Activated CD4-positive, CD25-positive, alpha-beta regulatory T cell (primary cell): ENCODE measurements around the gene PXDC1.
"Not testable (repeated sequence)": the region's sequence is repeated elsewhere in the genome, so short reads cannot be mapped to it uniquely, and the experiment has no call there.

Source experiments
- DNase-seq, 4 experiments: peaks; one replicate each; lab custom pipeline; 2025; lab: John Stamatoyannopoulos, UW

The PXDC1 gene

DNA sequence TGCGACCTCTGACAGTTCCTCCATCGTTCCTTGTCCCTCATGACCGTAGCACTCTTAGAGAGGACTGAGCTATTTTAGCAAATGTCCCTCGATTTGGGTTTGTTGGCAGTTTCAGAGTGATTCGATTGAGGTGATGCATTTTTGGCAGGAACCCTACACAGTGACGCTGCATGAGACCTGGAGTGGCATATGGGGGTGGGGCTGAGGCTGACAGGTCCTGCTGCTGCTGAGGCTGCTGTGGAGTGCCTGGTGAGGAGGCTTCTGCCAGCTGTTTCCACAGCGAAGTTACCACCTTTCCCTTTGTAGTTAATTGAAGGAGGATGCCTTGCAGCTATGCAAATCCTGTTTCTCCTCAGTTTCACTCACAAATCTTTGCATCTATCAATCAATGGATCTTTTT, 19.8 kb downstream of the PXDC1 start:
- DNase-seq = no peak

DNA sequence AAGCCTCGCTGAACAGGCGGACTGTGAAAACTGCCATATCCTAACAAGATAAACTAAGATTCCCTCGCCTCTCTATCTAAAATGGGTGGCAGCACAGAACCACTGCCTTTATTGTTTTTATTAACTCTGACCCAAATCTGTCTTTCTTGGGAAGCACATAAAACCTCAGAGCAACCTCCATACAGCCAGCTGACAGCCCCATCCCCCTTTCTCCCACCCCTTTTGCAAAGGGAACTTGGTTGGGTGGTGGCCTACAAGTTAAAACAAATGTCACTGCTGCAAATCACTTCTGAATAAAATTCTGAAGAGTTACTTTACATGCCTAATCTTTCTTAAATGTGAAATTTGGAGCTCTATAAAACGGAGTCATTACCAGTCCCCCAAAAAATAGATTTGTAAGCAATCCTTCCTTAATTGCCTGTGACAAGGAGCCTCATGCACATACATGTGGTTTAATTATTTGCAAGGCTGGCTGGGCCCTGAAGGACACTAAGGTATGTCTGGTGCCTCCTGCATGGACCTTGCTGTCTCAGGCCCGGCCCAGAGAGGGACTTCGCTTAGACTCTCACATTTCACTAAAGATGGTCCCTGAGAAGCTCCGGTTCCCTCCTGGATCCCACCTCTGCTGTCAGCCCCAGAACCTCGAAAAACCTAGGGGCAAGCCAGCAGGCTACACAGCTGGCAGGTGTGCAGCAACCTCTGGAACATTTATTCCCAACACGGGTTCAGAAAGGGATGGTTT, 21.7 kb downstream of the PXDC1 start:
- DNase-seq = no peak

DNA sequence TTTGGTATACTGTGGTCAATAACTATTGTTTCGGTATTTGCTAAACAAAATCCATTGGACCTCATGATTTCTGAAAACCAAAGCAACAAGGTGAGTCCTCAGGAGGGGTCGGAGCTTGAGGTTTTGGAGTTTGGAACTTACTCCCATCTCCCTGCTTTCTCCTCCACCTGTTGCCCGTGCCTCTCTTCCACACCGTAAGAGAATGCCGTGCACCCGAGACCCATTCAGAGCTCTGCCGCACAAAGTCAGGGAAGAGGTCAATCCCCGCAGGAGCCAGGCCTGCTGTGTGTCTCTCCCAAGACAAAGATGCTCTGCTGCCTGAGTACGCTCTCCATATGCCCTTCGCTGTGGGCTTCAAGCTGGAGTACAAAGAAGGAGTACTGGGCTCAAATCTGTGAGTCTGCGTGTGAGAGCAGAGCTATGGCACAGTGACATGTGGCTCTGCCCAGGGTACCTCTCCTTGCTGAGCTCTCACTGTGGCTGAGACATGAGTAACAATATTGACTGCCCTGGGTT, 23.9 kb downstream of the PXDC1 start:
- no peak for DNase-seq

DNA sequence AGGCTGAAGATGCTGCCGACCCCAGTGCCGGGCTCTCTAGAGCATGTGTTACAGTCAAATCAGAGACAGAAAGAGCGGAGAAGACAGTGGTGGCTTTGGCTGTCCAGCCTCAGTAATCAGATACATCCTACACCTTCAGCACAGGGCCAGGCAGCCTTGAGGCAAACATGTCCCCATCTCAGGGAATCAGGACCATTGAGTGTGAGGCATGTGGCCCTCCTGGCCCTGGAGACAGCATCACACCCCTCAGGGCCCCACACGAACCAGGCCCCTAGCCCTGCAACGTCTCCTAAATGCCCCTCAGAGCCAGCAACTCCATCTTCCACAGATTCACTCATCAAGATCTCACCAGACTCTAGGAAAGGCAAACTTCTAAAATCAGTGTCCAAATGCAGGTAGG, 24.5 kb downstream of the PXDC1 start:
- no peak for DNase-seq

DNA sequence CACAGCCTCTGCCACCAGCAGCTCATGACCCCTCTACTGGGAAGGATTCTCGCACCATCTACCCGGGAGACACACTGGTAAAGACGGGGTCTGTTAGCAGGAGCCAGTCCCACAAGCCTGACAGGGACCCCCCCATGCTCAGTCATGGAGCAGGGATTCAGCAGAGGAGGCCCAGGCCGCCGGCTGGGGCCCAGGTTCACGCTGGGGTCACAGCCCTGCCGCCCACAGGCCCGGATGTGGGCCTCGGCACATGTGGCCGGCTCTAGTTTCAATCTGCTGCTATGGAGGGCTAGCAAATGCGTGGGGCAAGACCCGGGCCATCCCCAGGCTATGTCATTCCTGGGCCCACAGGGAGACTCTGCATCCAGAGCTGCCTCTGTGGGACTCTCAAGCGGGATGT, 25.1 kb downstream of the PXDC1 start:
- no peak for DNase-seq

DNA sequence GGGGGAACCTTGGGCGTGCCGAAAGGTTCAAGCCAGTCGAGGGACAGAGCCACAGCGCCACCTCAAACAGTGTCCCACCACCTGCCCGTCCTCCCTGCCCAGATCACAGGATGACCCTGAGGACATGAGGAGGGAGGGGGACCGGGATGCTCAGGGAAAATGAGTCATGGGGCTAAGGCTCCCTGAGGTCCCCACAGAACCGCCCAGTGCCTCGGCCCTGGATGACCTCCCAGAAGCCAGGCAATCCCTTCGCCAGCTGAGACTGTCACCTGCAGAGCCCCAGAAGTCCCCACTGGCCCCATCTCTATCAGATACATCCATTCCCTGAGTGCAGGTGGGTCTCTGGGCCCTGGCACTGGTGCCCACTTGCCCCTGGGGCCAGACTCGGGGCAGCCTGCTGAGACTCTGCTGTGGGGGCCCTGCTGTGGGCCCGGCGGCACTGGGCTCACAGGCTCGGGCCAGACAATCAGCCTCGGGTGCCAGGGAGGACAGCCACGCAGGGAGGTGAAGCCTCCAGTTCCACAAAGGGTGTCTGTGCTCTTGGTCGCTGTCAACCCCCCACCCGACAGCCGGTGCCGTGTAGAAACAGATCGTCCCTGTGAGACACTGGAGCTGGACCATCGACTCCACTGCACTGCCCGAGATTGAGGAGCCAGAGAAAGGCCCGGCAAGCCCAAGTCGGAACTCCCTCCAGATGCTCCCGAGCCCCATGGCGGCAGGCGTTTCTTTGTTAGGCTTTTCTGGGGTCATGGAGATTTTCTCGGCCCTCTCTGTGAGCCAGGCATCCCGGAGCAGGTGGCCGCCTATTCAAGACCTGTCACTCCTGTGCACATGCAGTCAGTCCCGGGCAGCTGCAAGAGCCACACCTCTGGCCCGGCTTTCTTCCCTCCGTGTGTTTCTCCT, 26.1 kb downstream of the PXDC1 start:
- DNase-seq = no peak

DNA sequence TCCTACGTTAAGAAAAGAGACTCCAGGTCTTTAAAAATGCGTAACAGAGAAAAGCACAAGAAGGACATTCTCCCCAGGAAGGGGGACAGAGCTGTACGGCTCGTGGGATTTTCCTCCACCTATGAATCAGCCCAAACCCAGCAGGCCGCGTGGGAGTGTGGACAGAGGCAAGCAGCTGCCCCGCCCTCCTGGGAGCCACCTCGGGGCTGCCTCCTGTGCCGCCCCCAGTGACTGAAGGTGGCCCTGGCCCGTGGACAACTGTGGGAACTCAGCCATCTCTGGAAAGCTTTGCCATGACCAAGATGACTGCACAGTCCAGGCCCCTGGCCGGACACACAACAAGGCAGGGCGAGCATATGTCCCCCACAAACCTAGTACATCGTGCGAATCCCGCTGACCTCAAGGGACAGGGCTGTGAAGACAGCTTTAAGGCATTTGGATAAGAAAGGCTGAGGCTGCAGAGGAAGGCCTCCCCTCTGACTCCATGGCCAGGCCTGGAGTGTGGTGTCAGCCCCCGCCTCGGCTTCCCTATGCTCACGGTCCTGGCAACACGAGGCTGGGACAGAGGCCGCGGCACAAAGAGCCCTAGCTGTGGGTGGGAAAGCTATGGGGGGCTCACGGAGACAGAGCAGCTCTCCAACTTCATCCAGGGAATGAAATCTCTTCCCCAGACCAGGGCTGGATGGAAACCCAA, 26.9 kb downstream of the PXDC1 start:
- no peak for DNase-seq

DNA sequence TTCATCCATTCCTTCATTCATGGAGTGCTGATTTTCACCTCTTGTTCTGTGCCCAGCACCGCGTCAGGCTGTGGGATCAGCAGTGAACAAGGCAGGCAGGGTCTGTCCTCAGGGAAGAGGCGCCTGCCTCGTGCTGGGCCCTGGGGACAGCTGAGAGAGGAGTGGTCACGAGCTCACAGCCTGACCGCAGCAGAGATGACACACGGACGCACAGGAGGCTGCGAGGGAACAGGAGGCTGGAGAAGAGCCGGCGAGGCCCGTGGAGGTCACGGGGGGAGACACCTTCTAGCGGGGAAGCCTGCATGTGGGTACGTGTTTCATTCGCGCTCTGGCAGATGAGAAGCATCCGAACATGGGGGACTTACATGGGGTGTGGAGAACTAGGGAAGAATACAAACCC, 27.5 kb downstream of the PXDC1 start:
- no peak for DNase-seq

DNA sequence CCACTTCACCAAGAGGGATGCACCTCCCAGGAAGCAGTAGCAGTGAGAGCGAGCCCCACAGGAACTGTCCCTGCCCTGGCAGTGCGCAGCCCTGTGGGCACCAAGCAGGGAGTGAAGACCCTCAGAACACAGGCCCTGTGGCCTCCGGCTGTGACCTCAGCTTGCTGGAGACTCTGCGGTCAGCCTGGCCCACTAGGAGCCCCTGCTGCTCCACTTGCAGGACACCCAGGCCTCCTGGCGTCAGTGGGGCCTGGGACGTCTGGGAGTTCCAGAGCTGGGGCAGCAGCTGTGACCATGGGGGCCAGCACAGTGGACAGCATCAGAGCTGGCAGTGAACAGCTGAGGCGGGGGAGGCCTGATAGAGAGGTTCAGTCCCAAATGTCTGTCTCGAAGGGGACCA, 28.3 kb downstream of the PXDC1 start:
- no peak for DNase-seq

DNA sequence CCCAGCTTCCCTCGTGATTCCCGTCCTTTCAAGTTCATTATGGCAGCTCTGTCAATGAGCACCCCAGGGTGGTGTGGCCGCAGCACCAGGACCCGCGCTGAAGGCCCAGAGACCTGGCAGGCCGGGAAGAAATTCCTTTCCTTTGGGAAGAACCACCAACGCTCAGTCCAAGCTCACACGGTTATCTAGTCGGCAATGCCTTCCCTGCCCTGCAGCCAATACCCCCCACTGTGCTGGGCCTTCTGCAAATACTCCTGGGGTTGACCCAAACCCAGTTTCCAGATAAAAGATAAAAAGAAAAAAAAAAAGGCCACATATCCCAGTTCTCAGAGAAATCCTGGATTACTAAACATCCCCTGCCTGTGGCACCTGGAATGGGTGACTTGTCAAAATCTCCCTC, 28.7 kb downstream of the PXDC1 start:
- DNase-seq = no peak

DNA sequence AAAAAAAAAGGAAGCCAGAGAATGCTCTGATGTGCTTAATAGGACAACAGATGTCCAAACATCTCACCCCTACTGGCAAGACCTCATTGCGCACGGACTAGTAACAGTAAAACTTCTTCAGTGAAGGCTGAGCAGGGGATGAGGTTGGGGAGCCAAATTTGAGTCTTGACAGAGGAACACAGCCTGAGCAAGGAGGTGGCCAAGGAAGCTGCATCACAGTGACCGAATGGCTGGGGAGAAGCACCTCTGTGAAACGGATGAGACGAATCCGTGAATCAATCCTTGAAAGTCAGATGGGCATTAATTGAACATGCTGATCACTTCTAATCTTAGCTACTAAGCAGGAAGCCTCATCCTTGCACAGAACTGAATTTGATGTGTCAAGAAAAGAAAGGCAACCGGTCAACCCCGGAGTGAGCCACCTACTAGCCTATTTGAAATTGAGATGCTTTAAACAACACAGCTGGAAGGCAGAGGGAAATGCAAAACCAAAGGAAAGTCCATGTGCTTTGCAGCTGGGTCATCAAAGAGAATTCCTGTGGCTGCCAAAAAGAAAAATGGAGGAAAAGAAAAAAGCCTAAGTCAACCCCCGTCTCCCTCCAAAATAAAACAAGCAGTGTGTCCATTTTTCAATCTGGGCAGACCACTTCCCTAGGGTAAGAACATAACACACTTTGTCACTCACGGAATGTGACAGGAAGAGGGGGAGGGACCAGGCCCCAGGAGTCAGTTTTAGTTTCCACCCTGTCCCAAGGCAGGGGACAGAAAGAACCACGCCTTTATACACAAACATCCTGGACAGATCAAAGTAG, 29.5 kb downstream of the PXDC1 start:
- no peak for DNase-seq

DNA sequence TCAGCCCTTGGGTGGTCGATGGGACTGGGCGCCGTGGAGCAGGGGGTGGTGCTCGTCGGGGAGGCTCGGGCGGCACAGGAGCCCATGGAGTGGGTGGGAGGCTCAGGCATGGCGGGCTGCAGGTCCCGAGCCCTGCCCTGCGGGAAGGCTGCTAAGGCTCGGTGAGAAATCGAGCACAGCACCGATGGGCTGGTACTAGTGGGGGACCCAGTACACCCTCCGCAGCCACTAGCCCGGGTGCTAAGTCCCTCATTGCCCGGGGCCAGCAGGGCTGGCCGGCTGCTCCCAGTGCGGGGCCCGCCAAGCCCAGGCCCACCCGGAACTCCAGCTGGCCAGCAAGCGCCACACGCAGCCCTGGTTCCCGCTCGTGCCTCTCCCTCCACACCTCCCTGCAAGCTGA, 30.7 kb downstream of the PXDC1 start:
- DNase-seq = not testable (repeated sequence)

DNA sequence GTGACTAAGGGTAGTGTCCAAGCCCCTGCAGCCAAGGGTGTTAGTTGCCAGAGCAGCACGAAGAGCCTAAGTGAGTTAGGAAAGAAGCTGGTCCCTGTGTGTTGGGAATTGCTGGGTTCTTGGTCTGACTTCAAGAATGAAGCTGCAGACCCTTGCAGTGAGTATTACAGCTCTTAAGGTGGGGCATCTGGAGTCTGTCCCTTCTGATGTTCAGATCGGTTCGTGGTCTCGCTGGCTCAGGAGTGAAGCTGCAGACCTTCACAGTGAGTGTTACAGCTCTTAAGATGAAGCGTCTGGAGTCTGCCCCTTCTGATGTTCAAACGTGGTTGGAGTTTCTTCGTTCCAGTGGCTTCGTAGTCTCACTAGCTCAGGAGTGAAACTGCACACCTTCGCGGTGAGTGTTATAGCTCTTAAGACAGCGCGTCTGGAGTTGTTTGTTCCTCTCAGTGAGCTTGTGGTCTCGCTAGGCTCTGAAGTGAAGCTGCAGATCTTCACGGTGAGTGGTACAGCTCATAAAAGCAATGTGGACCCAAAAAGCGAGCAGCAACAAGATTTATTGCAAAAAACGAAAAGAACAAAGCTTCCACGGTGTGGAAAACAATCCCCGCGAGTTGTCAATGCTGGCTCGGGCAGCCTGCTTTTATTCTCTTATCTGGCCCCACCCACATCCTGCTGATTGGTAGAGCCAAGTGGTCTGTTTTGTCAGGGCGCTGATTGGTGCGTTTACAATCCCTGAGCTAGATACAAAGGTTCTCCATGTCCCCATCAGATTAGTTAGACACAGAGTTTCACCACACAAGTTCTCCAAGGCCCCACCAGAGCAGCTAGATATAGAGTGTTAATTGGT, 31.8 kb downstream of the PXDC1 start:
- DNase-seq = no peak

DNA sequence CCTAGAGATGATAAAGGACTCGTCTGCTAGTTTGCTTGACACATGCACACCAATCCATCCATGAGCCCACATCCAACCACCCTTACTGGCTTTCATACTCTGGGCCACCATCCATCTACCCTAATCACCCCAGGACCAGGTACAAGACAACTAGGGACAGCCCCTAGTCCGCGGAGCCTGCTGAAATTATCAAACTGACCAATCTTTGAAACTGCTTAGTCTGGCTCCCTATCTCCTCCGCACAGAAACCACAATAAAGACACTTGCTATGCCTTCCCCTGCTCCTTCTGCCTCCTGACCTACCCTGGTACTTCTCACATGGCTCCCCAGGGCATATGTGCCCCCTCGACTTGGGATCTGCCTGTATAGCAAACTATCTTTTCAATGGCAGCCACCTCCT, 33.1 kb downstream of the PXDC1 start:
- no peak for DNase-seq

DNA sequence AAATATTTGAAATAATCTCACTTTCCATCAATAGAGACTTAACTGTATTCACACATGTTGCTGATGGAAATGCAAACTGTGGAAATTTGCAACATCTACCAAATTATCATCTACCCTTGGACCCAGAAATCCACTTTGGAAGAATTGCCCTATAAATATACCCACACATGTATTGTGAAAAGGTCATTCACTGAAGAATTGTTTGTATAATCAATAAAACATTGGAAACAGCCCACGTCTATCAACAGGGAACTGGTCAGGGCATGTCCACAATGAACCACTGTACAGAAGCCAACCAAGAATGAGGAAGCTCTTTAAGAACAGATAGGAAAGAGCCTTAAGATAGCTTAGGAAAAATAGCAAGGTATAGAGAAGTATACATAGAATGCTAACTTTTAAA, 36.2 kb downstream of the PXDC1 start:
- no peak for DNase-seq

DNA sequence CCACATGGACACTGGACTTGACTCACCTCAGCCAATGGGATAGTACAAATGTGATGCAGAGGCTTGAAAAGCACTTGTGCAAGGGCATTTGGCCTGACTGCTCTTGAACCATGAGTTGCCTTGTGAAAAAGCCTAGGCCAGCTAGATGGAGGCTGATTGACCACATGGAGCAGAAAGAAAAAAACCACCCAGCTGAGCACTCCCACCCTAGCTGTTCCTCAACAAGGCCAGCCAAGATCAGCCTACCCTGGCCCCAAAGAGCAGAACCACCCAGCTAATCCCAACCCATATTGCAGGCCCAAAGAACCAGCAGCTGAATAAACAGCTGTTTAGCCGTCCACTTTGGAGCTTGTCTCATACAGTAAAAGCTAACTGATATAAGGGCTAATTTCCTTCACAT, 36.7 kb downstream of the PXDC1 start:
- DNase-seq = no peak

DNA sequence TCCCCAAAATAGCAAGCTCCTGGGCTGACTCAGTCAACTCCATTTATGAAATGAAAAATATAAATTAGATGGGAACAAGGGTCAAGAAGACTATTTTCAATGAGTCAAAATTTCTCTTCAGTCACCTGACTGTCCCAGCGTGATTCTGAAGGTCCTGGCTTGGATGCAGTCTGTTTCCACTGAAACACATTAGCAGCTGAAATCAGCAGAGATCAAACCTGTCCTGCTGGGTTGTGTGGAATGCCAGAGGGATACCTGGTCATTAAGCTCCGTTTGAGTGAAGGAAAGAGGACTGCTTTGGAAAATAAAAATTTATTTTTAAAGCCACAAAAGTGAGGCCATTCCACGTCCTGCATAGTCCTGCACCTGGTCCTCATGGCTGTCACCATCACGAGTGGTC, 37.4 kb downstream of the PXDC1 start:
- no peak for DNase-seq

DNA sequence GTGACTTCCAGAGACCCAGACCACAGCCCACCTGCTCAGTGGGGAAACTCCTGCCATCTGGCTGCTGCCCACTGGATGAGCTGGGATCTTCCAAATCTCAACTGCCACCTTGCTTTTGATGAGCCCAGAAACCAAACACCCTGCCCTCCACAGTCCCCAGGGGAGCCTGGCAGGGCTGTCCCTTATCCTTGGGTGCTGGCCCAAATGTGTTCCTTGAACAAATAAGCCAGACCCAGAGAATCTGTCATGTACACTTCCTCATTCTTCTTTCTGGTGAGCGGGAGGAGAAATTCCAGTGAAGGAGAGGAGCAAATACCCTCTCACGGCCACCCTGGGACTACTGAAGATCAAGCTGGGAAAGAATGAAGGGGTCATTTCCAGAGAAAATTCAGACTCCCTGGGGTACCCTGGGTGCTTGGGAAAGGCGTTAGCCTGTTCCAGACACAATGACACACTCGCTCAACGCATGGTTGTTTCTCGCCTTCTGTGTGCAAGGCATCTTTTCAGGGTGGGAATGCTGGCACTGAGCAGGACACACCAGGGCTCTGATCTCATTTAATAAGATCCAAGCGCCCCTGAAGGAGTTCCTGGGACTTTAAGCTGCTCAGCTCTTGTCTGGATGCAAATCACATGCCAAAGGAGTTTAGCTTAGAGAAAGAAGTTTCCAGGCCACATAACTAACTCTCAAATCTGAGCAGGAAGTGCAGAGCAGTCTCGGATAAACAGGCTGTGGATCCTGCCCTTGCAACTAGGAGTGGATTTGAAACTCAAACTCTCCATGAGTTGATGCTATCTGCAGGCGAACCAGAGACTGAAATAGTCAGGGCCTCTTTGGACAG, 38.5 kb downstream of the PXDC1 start:
- no peak for DNase-seq

DNA sequence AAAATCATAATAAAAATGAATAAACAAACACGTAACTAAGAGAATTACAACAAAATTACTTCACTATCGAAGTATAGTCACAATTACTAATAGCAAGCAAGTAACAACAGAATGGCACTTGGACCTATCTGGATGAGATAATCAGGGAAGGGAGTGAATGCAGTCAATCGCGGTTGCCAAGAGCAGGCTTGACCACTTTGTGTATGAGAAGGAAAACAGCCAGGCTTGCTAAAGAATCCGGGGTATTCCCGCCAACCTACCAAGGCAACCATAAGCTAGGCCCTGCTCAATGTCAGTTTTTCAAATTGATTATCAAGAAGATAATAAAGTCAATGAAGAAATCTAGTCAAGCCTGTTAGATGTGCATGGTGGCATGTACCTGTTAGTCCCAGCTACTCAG, 39.7 kb downstream of the PXDC1 start:
- no peak for DNase-seq

DNA sequence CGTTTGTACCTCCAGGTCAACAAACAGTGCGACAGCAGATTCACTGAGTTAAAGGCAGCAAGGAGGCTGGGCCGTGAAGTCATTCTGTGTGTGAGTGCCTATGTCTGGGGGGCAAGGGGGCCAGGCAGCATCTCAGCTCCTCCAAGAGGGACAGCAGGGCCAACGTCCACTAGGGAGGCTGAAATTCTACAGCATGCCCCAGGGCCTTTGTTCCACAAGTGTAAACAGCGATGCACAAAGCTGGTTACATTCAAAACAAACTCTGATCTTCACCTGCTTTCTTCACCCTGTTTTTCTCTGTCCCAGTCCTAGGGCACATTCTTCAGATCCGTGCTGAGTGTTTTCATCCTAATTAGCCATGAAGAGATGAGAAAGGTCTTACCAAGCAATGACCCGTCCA, 41.1 kb downstream of the PXDC1 start:
- DNase-seq = no peak
